Keratinocyte (primary cell): ENCODE results near the gene MAPK9. TPM values are rescaled to one million over a fixed set of nuclear protein-coding genes. Genes with fewer than 3 reads are reported as not detected.

ENCODE experiments used
- DNase-seq: peaks from one replicate; pipeline ENCODE4 v3.0.0-alpha.2; 2011; ENCODE audit warnings: low read depth, missing footprints, low spot score
- FAIRE-seq: peaks from 2 replicates; lab custom pipeline; 2011; peaks lifted over from hg19 to GRCh38; lab: Jason Lieb, UNC
- H2AFZ ChIP-seq: 2 replicates; pipeline ENCODE4 v1.6.0; 2012; ENCODE audit warnings: low read length, control low read depth, inconsistent platforms; ENCODE audit not compliant: control insufficient read depth
- H3K27ac ChIP-seq: 2 replicates; pipeline ENCODE4 v1.5.1; 2011; ENCODE audit warnings: low read length; ENCODE audit not compliant: control insufficient read depth, insufficient read depth
- H3K27me3 ChIP-seq: 3 replicates; pipeline ENCODE4 v1.6.0; 2011; ENCODE audit warnings: low read length; ENCODE audit not compliant: control insufficient read depth, insufficient read depth; ENCODE audit errors: extremely low read depth
- H3K36me3 ChIP-seq, 2 experiments: 2 replicates in 1 of 2; 3 replicates in 1 of 2; pipeline ENCODE4 v1.5.1; 2011; ENCODE audit warnings: low read length in 2 of 2, mild to moderate bottlenecking in 1 of 2; ENCODE audit not compliant: control insufficient read depth in 2 of 2, insufficient read depth in 2 of 2; ENCODE audit errors: extremely low read depth in 1 of 2
- H3K4me1 ChIP-seq: 3 replicates; pipeline ENCODE4 v1.5.1; 2011; ENCODE audit warnings: low read length; ENCODE audit not compliant: control insufficient read depth, insufficient read depth; ENCODE audit errors: extremely low read depth
- H3K4me2 ChIP-seq: 3 replicates; pipeline ENCODE4 v1.6.0; 2011; ENCODE audit warnings: low read depth, low read length; ENCODE audit not compliant: control insufficient read depth, insufficient read depth; ENCODE audit errors: extremely low read depth
- H3K4me3 ChIP-seq, 3 experiments: fragments of 200-600 bp in 1 of 3; sonication (generic) in 1 of 3; 2 replicates in 2 of 3; 3 replicates in 1 of 3; pipeline ENCODE4 v1.5.1; 2011 to 2016; ENCODE audit warnings: low read length in 3 of 3, mild to moderate bottlenecking in 3 of 3, control low read depth in 2 of 3, inconsistent platforms in 1 of 3, low read depth in 1 of 3, mixed read lengths in 1 of 3, mixed run types in 1 of 3, moderate library complexity in 1 of 3; ENCODE audit not compliant: control insufficient read depth in 2 of 3, insufficient read depth in 2 of 3; ENCODE audit errors: extremely low read depth in 1 of 3
- H3K79me2 ChIP-seq: 2 replicates; pipeline ENCODE4 v1.6.0; 2012; ENCODE audit warnings: low read length; ENCODE audit not compliant: control insufficient read depth, insufficient read depth
- H3K9ac ChIP-seq: 3 replicates; pipeline ENCODE4 v1.6.0; 2011; ENCODE audit warnings: low read length; ENCODE audit not compliant: control insufficient read depth, insufficient read depth; ENCODE audit errors: extremely low read depth
- H3K9me1 ChIP-seq: 3 replicates; pipeline ENCODE4 v1.6.0; 2011; ENCODE audit warnings: low read length; ENCODE audit not compliant: control insufficient read depth, insufficient read depth; ENCODE audit errors: extremely low read depth
- H3K9me3 ChIP-seq: 2 replicates; pipeline ENCODE4 v1.5.1; 2012; ENCODE audit warnings: low read depth, low read length; ENCODE audit not compliant: control insufficient read depth
- H4K20me1 ChIP-seq: 3 replicates; pipeline ENCODE4 v1.6.0; 2011; ENCODE audit warnings: low read length; ENCODE audit not compliant: control insufficient read depth, insufficient read depth; ENCODE audit errors: extremely low read depth
- CTCF ChIP-seq, 3 experiments: IDR thresholded peaks in 1 of 3; conservative IDR thresholded peaks in 1 of 3; optimal IDR thresholded peaks in 1 of 3; 2 replicates in 2 of 3; 3 replicates in 1 of 3; pipeline versions ENCODE3 to v1.5.1; 2011; ENCODE audit warnings: low read length in 3 of 3, mild to moderate bottlenecking in 3 of 3, moderate library complexity in 2 of 3, control low read depth in 1 of 3, inconsistent platforms in 1 of 3; ENCODE audit not compliant: insufficient read depth in 2 of 3; ENCODE audit errors: extremely low read depth in 1 of 3
- EZH2 ChIP-seq: IDR thresholded peaks from one replicate; pipeline ENCODE4 v1.6.1; 2012; ENCODE audit warnings: inconsistent platforms, mild to moderate bottlenecking, low read length, moderate library complexity
- dilution Hi-C: fragments of 300-500 bp; cut with MboI; formaldehyde crosslinking; loops from one replicate; pipeline ENCODE4 v1.7.0; 2020; ENCODE audit warnings: low sequenced_read_pairs; ENCODE audit not compliant: extremely low pct_ligation_motif_present
- polyA plus RNA-seq, 5 experiments: library from polyadenylated mRNA; depleted of rRNA in 3 of 5; stranded (reverse) in 3 of 5; stranded (forward) in 1 of 5; unstranded in 1 of 5; fragments of >200 nt; gene quantifications; 1 replicate in 1 of 5; 2 replicates in 3 of 5; 3 replicates in 1 of 5; pipeline versions ENCODE4 v1.2.1 to v1.2.3, GENCODE V29; 2011 to 2012; ENCODE audit warnings: missing spikeins in 2 of 5, low read depth in 1 of 5, low replicate concordance in 1 of 5

Gene MAPK9
- polyA plus RNA-seq, 1 donor (not counting 4 experiments of a cell fraction or from before 2014, with no cell fraction given): 49.4 TPM

DNA sequence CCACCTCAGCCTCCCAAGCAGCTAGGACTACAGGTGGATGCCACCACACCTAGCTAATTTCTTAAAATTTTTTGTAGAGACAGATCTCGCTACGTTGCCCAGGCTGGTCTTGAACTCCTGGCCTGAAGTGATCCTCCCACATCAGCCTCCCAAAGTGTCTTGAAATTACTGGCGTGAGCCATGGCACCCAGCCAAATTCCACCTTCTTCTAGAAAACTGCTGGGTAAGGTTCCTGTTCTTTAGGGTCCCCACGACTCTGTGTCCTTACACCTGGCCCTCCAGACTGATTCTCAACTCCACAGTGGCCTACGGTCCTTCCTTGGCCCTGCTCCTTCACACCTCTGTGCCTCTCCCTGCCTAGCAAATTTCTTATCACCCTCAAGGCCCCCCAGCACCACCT, 1.9 kb downstream of the MAPK9 start:
- peaks cover 47% of the 10 kb centered on the region for H3K79me2 ChIP-seq
- DNase-seq: no peak
- H3K9me1 ChIP-seq: no peaks in the 10 kb centered on the region
- FAIRE-seq: no peak
- H3K9ac ChIP-seq: no peak overlapping the region
- H3K4me2 ChIP-seq: peak overlapping the region; percentile 89
- dilution Hi-C loops: no loop called here
- H3K4me1 ChIP-seq: peaks cover 22% of the 10 kb centered on the region
- H3K9me3 ChIP-seq: no peaks in the 10 kb centered on the region
- TF ChIP-seq EZH2 (no peak), CTCF (optimal IDR thresholded peaks at IDR 0.05 in 1 of 3, IDR thresholded peaks at IDR 0.05 in 1 of 3, conservative IDR thresholded peaks at IDR 0.05 in 1 of 3; ENCODE audit: extremely low read depth in 1 of 3, insufficient read depth in 2 of 3, low read length in 3 of 3) (no peak)
- H3K4me3 ChIP-seq: peak overlapping the region in 1 of 3 experiments; percentile 18
- no peak overlapping the region for H2AFZ ChIP-seq
- no peaks in the 10 kb centered on the region for H3K27me3 ChIP-seq
- peaks cover 2 to 11% of the 10 kb centered on the region in 2 experiments for H3K36me3 ChIP-seq
- H4K20me1 ChIP-seq: peaks cover 2% of the 10 kb centered on the region
- H3K27ac ChIP-seq: peak overlapping the region; percentile 0

DNA sequence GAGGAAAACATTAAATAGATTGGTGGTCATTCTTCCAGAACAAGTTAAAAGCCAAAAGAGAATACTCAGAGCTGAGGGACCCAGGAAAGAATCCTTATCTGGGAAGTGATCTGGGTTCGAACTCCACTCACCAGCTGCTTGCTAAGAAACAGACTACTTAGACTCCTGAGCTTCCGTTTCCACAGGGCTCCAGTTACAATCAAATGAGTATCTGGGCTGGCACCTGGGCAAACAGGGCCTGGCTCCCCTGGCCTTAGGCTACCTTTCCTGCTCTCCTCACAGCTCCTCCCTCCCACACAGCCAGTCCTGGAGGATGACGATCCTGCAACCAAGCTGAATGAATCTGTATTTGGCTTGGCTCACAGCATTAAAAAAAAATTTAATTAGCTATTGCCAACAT, 2.5 kb downstream of the MAPK9 start:
- H3K4me1 ChIP-seq: peaks cover 22% of the 10 kb centered on the region
- H3K9ac ChIP-seq: no peak overlapping the region
- H3K4me2 ChIP-seq: peak overlapping the region; percentile 18
- peak overlapping the region; percentile 0 for H3K27ac ChIP-seq
- no peak for TF ChIP-seq EZH2
- TF ChIP-seq CTCF (optimal IDR thresholded peaks at IDR 0.05 in 1 of 3, IDR thresholded peaks at IDR 0.05 in 1 of 3, conservative IDR thresholded peaks at IDR 0.05 in 1 of 3; ENCODE audit: extremely low read depth in 1 of 3, insufficient read depth in 2 of 3, low read length in 3 of 3): no peak
- H3K79me2 ChIP-seq: peaks cover 52% of the 10 kb centered on the region
- H3K9me3 ChIP-seq: no peaks in the 10 kb centered on the region
- H3K27me3 ChIP-seq: no peaks in the 10 kb centered on the region
- dilution Hi-C loops: no loop called here
- FAIRE-seq: peak; percentile 5
- no peak overlapping the region for H3K4me3 ChIP-seq
- no peaks in the 10 kb centered on the region for H3K9me1 ChIP-seq
- H3K36me3 ChIP-seq: peaks cover 2 to 15% of the 10 kb centered on the region in 2 experiments
- DNase-seq: no peak
- H2AFZ ChIP-seq: no peak overlapping the region
- H4K20me1 ChIP-seq: peaks cover 2% of the 10 kb centered on the region
